GM19438 (cell line): Measurements from ENCODE around the gene ZNF614.
"Not testable (repeated sequence)": the region's sequence is repeated elsewhere in the genome, so short reads cannot be mapped to it uniquely, and the experiment has no call there.

Experiments
- ATAC-seq: cut with Tn5 transposase; IDR thresholded peaks from one replicate; pipeline ENCODE4 v1.9.1; 2021; ENCODE audit warnings: low read depth; ENCODE audit not compliant: unreplicated experiment

The ZNF614 gene

GRCh38 chr19:51993422-51993821 lies 34.8 kb downstream of the ZNF614 start:
- no peak for ATAC-seq

- ATAC-seq = peak; percentile 70
Observed at GRCh38 chr19:51986309-51987291, 41.6 kb downstream of the ZNF614 start, which contains the start of gene ZNF350. TSS of gene ZNF350 (minus strand) at chr19:51986840. CDS start at chr19:51974360, 12,480 bp downstream.

GRCh38 chr19:51983361-51983760 lies 44.8 kb downstream of the ZNF614 start:
- ATAC-seq = no peak

GRCh38 chr19:51980926-51981325 lies 47.3 kb downstream of the ZNF614 start:
- ATAC-seq = not testable (repeated sequence)

- no peak for ATAC-seq
Observed at GRCh38 chr19:51980116-51980736, 48.0 kb downstream of the ZNF614 start.

GRCh38 chr19:51978882-51979281 lies 49.3 kb downstream of the ZNF614 start:
- ATAC-seq = no peak

- no peak for ATAC-seq
Observed at GRCh38 chr19:51977346-51977745, 50.8 kb downstream of the ZNF614 start.

GRCh38 chr19:51976852-51977251 lies 51.3 kb downstream of the ZNF614 start:
- no peak for ATAC-seq

GRCh38 chr19:51975787-51976186 lies 52.4 kb downstream of the ZNF614 start:
- ATAC-seq = not testable (repeated sequence)

GRCh38 chr19:51971624-51972023 lies 56.6 kb downstream of the ZNF614 start:
- no peak for ATAC-seq

GRCh38 chr19:51970718-51971117 lies 57.5 kb downstream of the ZNF614 start:
- no peak for ATAC-seq

- no peak for ATAC-seq
Observed at GRCh38 chr19:51965583-51965982, 62.6 kb downstream of the ZNF614 start.
